CD4-positive, alpha-beta T cell treated with Interleukin-17A for 4 hours (primary cell): Measurements from ENCODE around the gene SLC66A2.

Experiments used
- DNase-seq: peaks from one replicate; pipeline ENCODE4 v3.0.0-alpha.2; 2020; ENCODE audit warnings: mixed read lengths

The SLC66A2 gene

GRCh38 chr18:79949697-79950487 is 1.6 kb downstream of the SLC66A2 start:
- DNase-seq, result peak; percentile 19

- no peak for DNase-seq
Observed at GRCh38 chr18:79948719-79949411, 2.6 kb downstream of the SLC66A2 start.

DNA sequence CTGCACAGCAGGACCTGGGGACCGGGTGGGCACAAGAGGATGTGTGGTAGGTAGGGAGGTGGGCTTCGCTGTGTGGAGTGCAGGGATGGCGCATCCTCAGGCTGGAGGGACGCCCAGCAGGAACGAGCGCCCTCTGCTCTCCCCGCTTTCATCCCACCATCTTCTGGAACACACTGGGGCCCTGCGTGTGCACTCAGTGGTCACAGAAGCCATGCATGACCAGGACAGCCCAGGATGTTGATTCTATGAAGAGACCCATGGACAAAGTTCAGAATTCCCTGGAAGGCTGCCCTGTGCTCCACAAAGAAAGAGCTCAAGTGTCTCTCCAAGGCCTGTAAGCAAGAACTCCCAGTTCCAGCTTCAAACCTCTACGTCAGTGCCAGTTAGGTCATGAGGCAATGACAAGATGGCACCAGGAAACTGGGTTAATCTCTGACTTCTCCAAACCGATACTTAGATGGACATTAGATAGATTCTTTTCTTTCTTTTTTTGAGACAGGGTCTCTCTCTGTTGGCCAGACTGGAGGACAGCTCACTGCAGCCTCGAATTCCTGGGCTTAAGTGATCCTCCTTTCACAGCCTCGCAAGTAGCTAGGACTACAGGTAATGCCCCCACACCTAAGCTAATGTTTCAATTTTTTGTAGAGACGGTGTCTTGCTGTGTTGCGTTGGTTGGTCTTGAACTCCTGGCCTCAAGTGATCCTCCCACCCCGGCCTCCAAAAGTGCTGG is 3.4 kb downstream of the SLC66A2 start:
- DNase-seq, result no peak

- no peak for DNase-seq
Observed at GRCh38 chr18:79947054-79947755, 4.2 kb downstream of the SLC66A2 start.

DNA sequence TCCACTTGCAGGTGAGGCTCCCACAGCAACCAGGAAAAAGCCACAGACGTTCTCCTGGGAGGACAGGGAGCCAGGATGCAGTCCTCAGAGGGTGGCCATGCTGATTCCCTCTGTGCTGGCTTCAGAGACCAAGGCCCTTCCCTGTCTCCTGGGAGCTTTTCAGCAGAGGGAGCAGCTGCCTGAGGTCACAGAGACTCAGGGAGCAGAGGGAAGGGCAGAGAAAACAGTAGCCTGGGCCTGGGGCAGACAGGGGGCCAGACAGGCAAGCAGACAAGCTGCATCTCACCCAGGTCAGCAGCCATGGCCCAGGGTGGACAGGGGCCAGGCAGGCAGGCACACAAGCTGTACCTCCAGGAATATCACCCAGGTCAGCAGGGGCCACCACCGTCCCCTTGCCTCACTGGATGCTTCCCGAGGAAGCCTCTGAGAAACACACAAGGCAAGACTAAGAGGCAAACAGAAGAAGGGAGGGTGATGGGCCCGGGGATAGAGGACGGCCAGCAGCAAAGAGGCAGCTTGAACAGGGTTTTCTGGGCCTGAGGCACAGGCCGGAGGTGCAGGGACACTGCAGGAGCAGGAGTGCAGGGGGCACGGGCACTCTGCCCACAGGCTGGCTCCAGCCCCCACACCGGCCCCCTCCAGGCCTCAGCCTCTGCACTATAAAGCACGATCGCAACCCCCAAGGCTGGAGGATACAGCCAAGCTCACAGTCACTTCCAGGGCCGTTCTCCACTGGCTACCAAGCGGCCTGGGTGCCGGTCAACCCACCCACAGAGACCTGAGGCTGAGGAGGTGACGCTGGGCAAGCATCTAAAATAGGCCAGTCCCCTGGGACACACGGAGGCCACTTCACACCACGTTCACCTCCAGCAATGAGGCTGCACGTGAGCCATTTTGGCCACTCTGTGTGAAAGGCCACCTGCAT is 6.1 kb downstream of the SLC66A2 start:
- no peak for DNase-seq

GRCh38 chr18:79944746-79945117 is 6.7 kb downstream of the SLC66A2 start:
- no peak for DNase-seq

DNA sequence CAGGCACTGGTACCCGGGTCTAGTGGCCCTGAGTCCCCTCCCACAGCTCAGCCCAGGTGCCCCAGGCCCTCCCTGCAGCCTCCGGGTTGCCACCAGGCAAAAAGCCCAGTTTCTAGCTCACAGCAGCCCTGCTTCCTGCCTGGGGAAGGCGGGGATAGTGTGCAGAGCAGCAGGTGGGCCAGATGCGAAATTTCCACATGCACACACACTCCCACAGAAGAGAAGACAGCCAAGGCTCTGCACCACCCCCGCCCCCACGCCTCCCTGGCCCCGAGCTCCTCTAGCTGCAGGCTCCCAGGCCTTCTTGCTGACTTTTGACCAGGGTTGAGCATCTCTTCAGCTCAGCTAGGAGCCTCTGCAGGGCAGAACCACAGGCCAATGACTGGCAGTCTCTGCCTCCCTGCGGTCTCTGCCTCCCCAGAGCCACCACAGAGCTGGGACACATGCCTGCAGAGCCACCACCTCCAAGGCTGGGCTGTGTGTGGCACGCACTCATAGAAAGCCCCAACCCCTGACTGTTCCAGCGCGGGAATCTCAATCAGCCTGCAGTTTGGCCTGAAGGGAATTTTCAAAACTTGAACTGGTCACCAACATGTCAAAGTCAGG is 7.2 kb downstream of the SLC66A2 start:
- peak; percentile 13 for DNase-seq

DNA sequence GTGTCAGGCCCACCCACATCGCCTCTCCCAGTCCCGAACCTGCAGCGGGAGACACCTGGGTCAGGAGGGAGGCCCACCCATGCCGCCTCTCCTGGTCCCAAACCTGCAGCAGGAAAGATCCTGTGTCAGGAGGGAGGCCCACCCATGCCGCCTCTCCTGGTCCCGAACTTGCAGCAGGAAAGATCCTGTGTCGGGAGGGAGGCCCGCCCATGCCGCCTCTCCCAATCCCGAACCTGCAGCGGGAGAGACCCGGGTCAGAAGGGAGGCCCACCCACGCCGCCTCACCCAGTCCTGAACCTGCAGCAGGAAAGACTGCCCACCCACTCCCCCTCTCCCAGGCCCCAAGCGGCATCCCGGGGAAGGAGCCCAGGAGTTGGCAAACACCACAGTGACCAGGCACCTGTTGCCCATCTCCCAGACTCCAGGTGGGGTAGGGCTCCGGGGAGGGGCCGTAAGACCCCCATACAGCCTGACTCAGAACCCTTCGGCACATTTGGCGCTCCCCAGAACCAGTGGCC is 7.8 kb downstream of the SLC66A2 start:
- no peak for DNase-seq

DNA sequence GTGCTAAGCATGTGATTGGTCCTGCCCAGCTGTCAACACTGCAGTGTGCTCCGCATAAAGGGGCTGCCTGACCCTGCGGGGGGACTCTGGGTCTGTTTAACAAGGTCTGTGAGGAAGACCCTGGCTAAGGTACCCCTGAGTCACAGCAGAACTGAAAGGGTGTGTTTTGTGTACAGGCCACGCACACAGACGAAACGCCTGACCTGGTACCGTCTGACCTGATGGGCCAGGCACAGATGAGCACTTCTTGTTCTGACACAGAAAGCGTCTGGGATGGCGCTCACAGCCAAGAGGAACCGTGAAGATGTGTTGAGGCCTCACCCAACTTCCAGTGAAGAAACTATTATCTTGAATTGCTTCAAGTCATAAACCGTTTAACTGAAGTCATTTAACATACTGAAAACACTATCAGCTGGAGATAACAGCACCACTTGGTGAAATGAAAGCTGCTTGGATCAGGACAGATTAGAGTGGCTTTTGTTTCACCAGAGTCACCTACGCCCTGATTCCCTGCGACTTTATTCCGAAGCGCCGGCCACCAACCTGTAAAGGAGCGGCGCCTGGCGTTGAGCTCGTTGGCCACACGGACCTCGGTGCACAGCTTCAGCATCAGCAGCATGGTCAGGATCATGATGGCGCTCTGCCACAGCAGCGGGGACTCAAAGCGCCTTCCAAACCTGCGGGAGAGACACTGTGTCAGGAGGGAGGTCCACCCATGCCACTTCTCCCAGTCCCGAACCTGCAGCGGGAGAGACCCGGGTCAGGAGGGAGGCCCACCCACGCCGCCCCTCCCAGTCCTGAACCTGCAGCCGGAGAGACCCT is 8.5 kb downstream of the SLC66A2 start:
- no peak for DNase-seq

GRCh38 chr18:79942211-79942610 is 9.2 kb downstream of the SLC66A2 start:
- no peak for DNase-seq

GRCh38 chr18:79941473-79942119 is 9.9 kb downstream of the SLC66A2 start:
- DNase-seq, result no peak

- DNase-seq, result no peak
Observed at GRCh38 chr18:79940814-79941472, 10.5 kb downstream of the SLC66A2 start.

DNA sequence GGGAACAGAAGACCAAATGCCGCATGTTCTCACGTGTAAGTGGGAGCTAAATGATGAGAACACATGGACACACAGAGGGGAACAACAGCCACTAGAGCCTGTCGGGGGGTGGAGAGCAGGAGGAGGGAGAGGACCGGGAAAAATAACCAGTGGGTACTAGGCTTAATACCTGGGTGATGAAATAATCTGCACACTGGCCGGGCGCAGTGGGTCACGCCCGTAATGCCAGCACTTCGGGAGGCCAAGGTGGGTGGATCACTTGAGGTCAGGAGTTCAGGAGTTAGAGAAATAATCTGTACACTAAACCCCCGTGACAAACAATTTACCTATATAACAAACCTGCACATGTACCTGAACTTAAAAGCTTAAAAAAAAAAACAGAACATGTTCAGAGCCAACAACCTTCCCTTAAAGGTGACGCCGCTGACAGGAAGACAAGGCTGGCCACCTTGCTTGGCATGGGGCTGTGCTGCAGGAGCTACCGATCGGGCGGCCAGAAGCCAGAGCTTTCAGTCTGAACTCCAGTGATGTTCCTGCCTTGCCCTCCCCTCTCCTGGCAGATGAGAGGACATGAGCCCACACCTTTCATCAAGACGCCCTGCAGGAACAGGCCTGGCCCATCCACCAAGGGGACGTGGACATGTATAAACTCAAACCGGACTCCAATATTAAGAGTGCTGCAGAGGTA is 11.2 kb downstream of the SLC66A2 start:
- no peak for DNase-seq

DNA sequence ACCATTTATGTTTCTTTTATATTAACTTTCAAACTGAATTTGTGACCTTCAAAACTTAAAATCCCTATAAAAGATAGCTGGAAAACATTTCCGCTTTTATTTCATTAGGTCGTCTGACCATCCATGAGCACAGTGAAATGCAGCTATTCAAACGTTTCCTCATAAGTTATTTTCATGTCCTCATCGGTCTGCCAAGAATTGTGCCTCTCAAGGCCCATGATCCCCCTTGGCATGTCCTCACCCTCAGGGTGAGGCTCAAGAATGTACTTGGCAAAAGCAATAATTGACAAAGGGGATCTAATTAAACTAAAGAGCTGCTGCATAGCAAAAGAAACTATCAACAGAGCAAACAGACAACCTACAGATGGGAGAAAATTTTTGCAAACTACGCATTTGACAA is 12.4 kb downstream of the SLC66A2 start:
- no peak for DNase-seq

DNA sequence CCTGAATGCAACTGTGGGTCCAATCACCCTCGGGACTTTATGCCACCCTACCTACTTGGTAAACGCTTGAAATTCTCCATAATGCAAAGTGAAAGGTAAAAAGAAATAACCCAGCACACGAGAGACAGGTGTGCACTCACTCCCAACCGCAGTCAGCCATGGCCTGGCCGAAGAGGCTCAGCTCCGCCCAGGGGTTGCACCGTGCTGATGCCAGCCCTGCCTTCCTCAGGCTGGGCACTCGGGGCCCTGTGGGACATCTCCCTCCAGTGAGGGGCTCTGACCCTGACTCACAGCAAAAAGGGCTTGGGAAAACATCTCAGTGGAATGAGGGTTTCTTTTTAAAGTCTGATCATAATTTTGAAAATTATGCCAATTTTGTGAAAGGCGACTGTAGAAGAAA is 13.3 kb downstream of the SLC66A2 start:
- DNase-seq, result no peak

DNA sequence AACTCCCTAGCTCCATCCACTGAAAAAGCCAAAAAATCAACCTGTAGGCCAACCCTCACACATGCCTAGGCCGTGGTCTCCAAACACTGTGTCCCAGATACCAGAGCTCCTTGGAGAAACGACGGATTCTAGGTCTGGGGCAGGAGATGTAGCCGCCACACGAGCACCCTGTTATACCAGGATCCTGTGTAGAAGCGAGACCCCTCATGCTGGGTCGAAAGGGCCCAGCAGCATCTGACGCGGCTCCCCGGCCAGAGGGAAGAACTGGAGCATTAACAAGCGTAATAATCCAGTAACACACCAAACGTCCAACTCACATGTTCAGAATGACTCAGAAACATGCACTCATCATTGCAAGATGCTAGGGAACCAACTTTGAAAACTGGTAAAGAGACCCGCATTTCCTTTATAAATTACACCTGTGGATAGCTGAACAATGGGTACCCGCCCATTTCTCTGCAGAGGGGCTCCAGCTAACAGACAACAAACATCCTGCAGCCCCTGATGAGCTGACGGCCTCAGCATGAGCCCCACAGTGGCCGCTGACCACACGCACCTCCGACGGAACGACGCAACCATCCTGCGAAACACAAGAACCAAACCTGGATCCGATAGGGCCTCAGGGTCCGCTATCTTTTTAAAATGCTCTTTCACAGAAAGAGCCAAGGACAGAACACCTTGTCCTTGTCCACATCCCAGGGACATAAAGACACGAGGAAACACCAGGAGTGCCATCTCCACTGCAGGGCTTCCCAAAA is 14.2 kb downstream of the SLC66A2 start:
- DNase-seq, result no peak

DNA sequence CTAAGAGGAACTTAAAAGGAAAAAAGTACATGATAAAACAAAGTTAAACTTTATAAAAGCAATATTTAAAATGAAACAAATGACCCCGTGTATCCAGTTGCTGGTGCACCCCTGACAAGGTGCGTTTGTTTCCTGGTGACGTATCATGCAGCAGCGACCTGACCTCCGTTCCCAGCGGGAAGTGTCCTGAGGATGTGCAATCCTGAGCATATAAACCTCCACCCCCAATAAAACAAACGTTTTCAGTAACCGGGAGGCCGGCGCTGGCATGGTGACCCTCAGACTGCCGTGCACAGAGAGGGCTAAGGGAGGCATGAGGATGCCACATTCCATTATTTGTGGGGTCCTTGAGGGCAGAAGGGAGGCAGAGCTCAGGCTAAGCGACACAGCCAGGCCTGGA is 14.8 kb downstream of the SLC66A2 start:
- DNase-seq, result no peak

DNA sequence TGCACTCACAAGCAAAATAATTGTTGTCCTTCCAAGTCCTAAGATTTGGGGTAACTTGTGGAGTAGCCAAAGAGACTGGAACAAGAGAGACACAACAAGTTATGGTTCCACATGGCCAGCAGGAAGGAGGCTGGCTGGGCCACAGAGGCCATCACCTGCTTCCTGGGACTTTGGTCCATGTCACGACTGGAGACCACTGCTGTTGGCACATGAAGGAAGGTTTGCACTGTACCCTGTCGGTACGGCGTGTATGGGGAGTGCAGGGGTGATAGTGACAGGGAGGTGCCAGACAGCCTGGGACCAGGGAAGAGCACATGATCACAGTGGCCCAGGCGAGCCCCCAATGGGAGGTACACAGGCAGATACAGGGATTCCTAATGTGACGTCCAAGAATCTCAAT is 15.5 kb downstream of the SLC66A2 start:
- no peak for DNase-seq
